Naive thymus-derived CD8-positive, alpha-beta T cell (primary cell): Measurements from ENCODE around the gene CLTCL1. TPM values are rescaled to one million over a fixed set of nuclear protein-coding genes. Genes with fewer than 3 reads are reported as not detected.
A peak's percentile ranks its signal among the peaks of the same experiment; 100 is the strongest.
"Not testable (repeated sequence)": the region's sequence is repeated elsewhere in the genome, so short reads cannot be mapped to it uniquely, and the experiment has no call there.

Experiments
- ATAC-seq, 2 donors: fragments of 150-1000 bp; cut with Tn5 transposase in 1 of 2; sonication (Bioruptor Pico), chemical (Tn5 transposase) in 1 of 2; 1 replicate in 1 of 2; 2 replicates in 1 of 2; pipeline ENCODE4 v1.10.0; 2021; ENCODE audit warnings: mild to moderate bottlenecking in 2 of 2, moderate library complexity in 2 of 2
- POLR2A ChIA-PET: fragments of 350-600 bp; sonication (Branson Sonifier 250); formaldehyde crosslinking; loops from one replicate; lab custom pipeline; 2021; ENCODE audit warnings: antibody characterized with exemption; lab: Charles Lee
- DNase-seq, 10 donors: peaks; one replicate each; pipeline versions ENCODE4 v3.0.0 to v3.0.0-alpha.2; 2020 to 2022
- H3K27ac Mint-ChIP-seq, 10 donors: one replicate each; pipeline ENCODE4 v1.8.0; 2020 to 2022; ENCODE audit warnings: mild to moderate bottlenecking in 10 of 10, mixed read lengths in 10 of 10, moderate library complexity in 4 of 10, inconsistent platforms in 1 of 10
- H3K27me3 Mint-ChIP-seq, 5 donors: one replicate each; pipeline ENCODE4 v1.8.0; 2021 to 2022; ENCODE audit warnings: mixed read lengths in 5 of 5
- H3K36me3 Mint-ChIP-seq, 3 donors: one replicate each; pipeline ENCODE4 v1.8.0; 2020 to 2022; ENCODE audit warnings: mixed read lengths in 3 of 3, mild to moderate bottlenecking in 2 of 3, inconsistent platforms in 1 of 3
- H3K4me1 Mint-ChIP-seq, 4 donors: one replicate each; pipeline ENCODE4 v1.8.0; 2021 to 2022; ENCODE audit warnings: mixed read lengths in 4 of 4
- H3K4me3 Mint-ChIP-seq, 10 donors: one replicate each; pipeline ENCODE4 v1.8.0; 2020 to 2022; ENCODE audit warnings: mild to moderate bottlenecking in 10 of 10, mixed read lengths in 10 of 10, moderate library complexity in 6 of 10, inconsistent platforms in 1 of 10
- H3K9me3 Mint-ChIP-seq, 9 donors: one replicate each; pipeline ENCODE4 v1.8.0; 2020 to 2022; ENCODE audit warnings: mixed read lengths in 9 of 9, mild to moderate bottlenecking in 3 of 9, inconsistent platforms in 1 of 9, moderate library complexity in 1 of 9
- polyA plus RNA-seq, 3 donors: library from polyadenylated mRNA; unstranded; fragments of 300-500 nt; fragmentation: Illumina TruSeq; gene quantifications; one replicate each; pipeline ENCODE4 v1.2.3, GENCODE V29; 2021
- total RNA-seq, 8 experiments: library from RNA in 2 of 8; stranded (reverse) in 2 of 8; gene quantifications; one replicate each; pipeline ENCODE4 v1.2.3 and lab custom pipeline; 2021 to 2026

Gene CLTCL1
- total and polyA plus RNA-seq, 5 experiments from 2014 or later: 0.07 to 2.3 (median 0.61) TPM

DNA sequence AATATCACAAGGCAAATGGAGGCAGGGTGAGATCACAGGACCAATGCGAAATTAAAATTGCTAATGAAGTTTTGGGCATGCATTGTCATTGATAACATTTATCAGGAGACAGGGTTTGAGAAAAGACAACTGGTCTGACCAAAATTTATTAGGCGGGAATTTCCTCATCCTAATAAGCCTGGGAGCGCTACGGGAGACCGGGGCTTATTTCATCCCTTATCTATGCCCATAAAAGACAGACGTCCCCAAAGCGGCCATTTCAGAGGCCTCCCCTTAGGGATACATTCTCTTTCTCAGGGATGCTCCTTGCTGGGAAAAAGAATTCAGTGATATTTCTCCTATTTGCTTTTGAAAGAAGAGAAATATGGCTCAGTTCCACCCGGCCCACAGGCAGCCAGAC lies 28.6 kb upstream of the CLTCL1 start:
- peaks cover 0 to 25% (median 20%) of the 10 kb centered on the region in 3 donors for H3K36me3 Mint-ChIP-seq
- H3K4me1 Mint-ChIP-seq, H3K4me3 Mint-ChIP-seq, DNase-seq, ATAC-seq, POLR2A ChIA-PET, H3K27me3 Mint-ChIP-seq: not testable (repeated sequence)
- peaks cover 0 to 59% (median 18%) of the 10 kb centered on the region in 9 donors for H3K9me3 Mint-ChIP-seq
- peak overlapping the region in 1 of 10 donors; percentile 24 for H3K27ac Mint-ChIP-seq

DNA sequence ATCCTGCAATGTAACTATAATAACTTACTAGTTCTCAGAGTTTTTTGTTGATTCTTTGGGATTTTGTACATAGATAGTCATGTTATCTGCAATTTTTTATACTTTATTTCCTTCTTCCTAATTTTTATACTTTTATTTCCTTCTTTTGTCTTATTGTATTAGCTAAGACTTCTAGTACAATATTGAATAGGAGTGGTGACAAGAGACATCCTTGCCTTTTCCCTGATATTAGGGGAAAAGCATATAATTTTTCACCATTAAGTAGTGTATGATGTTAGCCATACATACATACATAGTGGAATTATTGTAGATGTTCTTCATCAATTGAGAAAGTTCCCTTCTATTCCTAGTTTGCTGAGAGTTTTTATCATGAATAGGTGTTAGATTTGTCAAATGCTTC lies 27.8 kb upstream of the CLTCL1 start:
- POLR2A ChIA-PET: no interaction called here
- no peaks in the 10 kb centered on the region for H3K4me1 Mint-ChIP-seq
- H3K27ac Mint-ChIP-seq: no peak overlapping the region
- ATAC-seq (no peak), DNase-seq (no peak)
- H3K4me3 Mint-ChIP-seq: no peak overlapping the region
- peaks cover 0 to 26% (median 23%) of the 10 kb centered on the region in 3 donors for H3K36me3 Mint-ChIP-seq
- peaks cover 4 to 63% (median 20%) of the 10 kb centered on the region in 9 donors for H3K9me3 Mint-ChIP-seq
- H3K27me3 Mint-ChIP-seq: no peaks in the 10 kb centered on the region

GRCh38 chr22:19317865-19318264 lies 26.3 kb upstream of the CLTCL1 start:
- H3K27ac Mint-ChIP-seq: no peak overlapping the region
- peaks cover 0 to 31% (median 24%) of the 10 kb centered on the region in 3 donors for H3K36me3 Mint-ChIP-seq
- no peaks in the 10 kb centered on the region for H3K27me3 Mint-ChIP-seq
- POLR2A ChIA-PET: no interaction called here
- no peaks in the 10 kb centered on the region for H3K4me1 Mint-ChIP-seq
- DNase-seq: no peak
- peaks cover 9 to 62% (median 23%) of the 10 kb centered on the region in 9 donors for H3K9me3 Mint-ChIP-seq
- H3K4me3 Mint-ChIP-seq: no peak overlapping the region
- ATAC-seq: no peak

GRCh38 chr22:19307872-19308271 lies 16.4 kb upstream of the CLTCL1 start:
- Mint-ChIP-seq H3K27me3 (peaks cover 0 to 4% (median 0%) of the 10 kb centered on the region in 5 donors), H3K4me1 (no peaks in the 10 kb centered on the region), H3K9me3 (peaks cover 0 to 4% (median 0%) of the 10 kb centered on the region in 9 donors), H3K4me3 (no peak overlapping the region), H3K27ac (no peak overlapping the region), H3K36me3 (no peaks in the 10 kb centered on the region)
- DNase-seq (no peak), ATAC-seq (no peak)
- POLR2A ChIA-PET: interaction anchor here (0.6 kb wide), 1 partner anchor 21 kb away, joined by 4 read pairs; no protein-coding TSS in a partner anchor

GRCh38 chr22:19306535-19306934 lies 15.0 kb upstream of the CLTCL1 start:
- POLR2A ChIA-PET, H3K9me3 Mint-ChIP-seq, H3K36me3 Mint-ChIP-seq, H3K4me3 Mint-ChIP-seq, DNase-seq, ATAC-seq, H3K4me1 Mint-ChIP-seq, H3K27ac Mint-ChIP-seq, H3K27me3 Mint-ChIP-seq: not testable (repeated sequence)

- ATAC-seq (no peak), DNase-seq (no peak)
- Mint-ChIP-seq H3K4me3 (no peak overlapping the region), H3K4me1 (no peaks in the 10 kb centered on the region), H3K27ac (no peak overlapping the region), H3K36me3 (no peaks in the 10 kb centered on the region), H3K9me3 (no peaks in the 10 kb centered on the region), H3K27me3 (peaks cover 0 to 4% (median 0%) of the 10 kb centered on the region in 5 donors)
- POLR2A ChIA-PET: no interaction called here
These were observed 13.0 kb upstream of the CLTCL1 start for GRCh38 chr22:19304547-19304946.

- Mint-ChIP-seq H3K4me3 (no peak overlapping the region), H3K27me3 (peaks cover 0 to 2% (median 0%) of the 10 kb centered on the region in 5 donors), H3K27ac (no peak overlapping the region), H3K4me1 (no peaks in the 10 kb centered on the region), H3K9me3 (no peaks in the 10 kb centered on the region), H3K36me3 (no peaks in the 10 kb centered on the region)
- ATAC-seq: no peak
- DNase-seq: no peak
- POLR2A ChIA-PET: no interaction called here
These were observed 12.3 kb upstream of the CLTCL1 start for GRCh38 chr22:19303785-19304184.

DNA sequence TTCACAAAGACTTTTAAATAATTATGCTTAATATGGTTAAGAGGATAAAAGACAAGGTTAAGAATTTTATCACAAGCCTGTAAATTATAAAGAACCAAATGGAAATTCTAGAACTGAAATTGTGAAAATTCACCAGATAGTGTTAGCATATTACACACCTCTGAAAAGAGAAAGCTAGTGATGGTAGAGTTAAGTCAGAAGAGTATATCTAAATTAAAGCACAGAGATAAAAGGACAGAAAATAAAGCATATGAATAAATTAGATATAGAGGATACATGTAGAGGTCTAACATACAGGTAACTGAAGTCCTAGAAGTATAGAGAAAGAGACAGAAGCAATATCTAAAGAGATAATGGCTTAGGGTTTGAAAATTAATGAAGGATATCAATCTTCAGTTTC lies 4.2 kb upstream of the CLTCL1 start:
- H3K27ac Mint-ChIP-seq: no peak overlapping the region
- H3K36me3 Mint-ChIP-seq: no peaks in the 10 kb centered on the region
- H3K4me1 Mint-ChIP-seq: peaks cover 7 to 13% (median 12%) of the 10 kb centered on the region in 4 donors
- no peak for ATAC-seq
- no peak overlapping the region for H3K4me3 Mint-ChIP-seq
- H3K27me3 Mint-ChIP-seq: peaks cover 0 to 2% (median 0%) of the 10 kb centered on the region in 5 donors
- H3K9me3 Mint-ChIP-seq: no peaks in the 10 kb centered on the region
- DNase-seq: no peak
- POLR2A ChIA-PET: no interaction called here

DNA sequence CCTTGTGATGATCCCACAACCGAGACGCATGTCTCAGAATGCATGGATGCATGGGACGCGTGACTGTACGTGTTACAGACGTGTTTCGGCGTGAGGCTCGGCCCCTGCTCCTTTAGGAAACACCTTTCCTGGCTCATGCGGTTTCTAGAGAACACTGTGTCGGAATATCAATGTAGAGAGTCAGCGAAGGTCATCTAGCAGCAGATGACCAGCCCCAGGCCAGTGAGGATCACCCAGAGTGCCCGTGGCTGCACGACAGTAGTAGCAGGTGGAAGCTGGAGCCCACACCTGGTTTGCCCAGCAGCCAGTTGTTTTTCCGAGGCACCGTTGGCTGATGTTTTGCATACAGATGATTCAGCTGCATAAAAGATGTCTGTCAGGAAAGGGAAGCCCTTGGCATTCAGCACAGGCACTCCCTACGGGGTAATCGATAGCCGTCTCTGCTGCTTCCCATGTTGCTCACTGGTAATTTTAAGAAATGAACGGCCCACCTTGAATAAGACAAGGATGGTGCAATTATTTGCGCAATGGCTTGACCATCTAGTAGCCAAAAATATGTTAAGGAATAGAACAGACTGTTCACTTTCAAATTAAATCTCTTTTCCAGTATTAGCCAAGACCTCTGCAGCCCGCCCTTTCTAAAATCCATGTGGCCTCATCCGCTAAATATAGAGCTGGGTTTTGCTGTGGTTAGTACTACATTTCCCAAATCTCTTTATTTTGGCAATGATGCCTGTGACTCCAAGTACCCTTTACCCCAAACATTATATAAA lies 1.1 kb upstream of the CLTCL1 start:
- H3K27ac Mint-ChIP-seq: peak overlapping the region; percentile 29 to 94 (median 86)
- peak overlapping the region; percentile 80 to 96 (median 91) for H3K4me3 Mint-ChIP-seq
- no peaks in the 10 kb centered on the region for H3K9me3 Mint-ChIP-seq
- DNase-seq (peak in 1 of 10 donors; percentile 63), ATAC-seq (no peak)
- H3K4me1 Mint-ChIP-seq: peaks cover 10 to 28% (median 26%) of the 10 kb centered on the region in 4 donors
- POLR2A ChIA-PET: interaction anchor here (0.9 to 1.1 kb wide), 4 partner anchors 69 to 155 kb away, joined by 3 to 5 read pairs (median 4); partner anchors contain the start of genes C22orf39 and SLC25A1
- H3K27me3 Mint-ChIP-seq: peaks cover 2 to 17% (median 10%) of the 10 kb centered on the region in 5 donors
- H3K36me3 Mint-ChIP-seq: no peaks in the 10 kb centered on the region

GRCh38 chr22:19291218-19291579 lies 320 bp downstream of the CLTCL1 start:
- Mint-ChIP-seq H3K4me3 (peak overlapping the region; percentile 76 to 90 (median 85)), H3K9me3 (no peaks in the 10 kb centered on the region), H3K27ac (peak overlapping the region in 7 of 10 donors; percentile 7 to 83 (median 62)), H3K4me1 (peaks cover 10 to 28% (median 26%) of the 10 kb centered on the region in 4 donors), H3K27me3 (peaks cover 13 to 24% (median 17%) of the 10 kb centered on the region in 5 donors), H3K36me3 (no peaks in the 10 kb centered on the region)
- ATAC-seq (peak; percentile 37 to 65), DNase-seq (peak in 7 of 10 donors; percentile 10 to 67 (median 29))
- POLR2A ChIA-PET: interaction anchor here (0.8 kb wide), 1 partner anchor 117 kb away, joined by 3 read pairs; no protein-coding TSS in a partner anchor

GRCh38 chr22:19290400-19291217 lies 910 bp downstream of the CLTCL1 start:
- H3K4me1 Mint-ChIP-seq: peaks cover 10 to 28% (median 26%) of the 10 kb centered on the region in 4 donors
- peaks cover 12 to 24% (median 17%) of the 10 kb centered on the region in 5 donors for H3K27me3 Mint-ChIP-seq
- ATAC-seq (peak in 1 of 2 donors; percentile 29), DNase-seq (peak in 3 of 10 donors; percentile 18 to 33 (median 27))
- H3K36me3 Mint-ChIP-seq: no peaks in the 10 kb centered on the region
- H3K4me3 Mint-ChIP-seq: peak overlapping the region; percentile 76 to 90 (median 85)
- H3K9me3 Mint-ChIP-seq: no peaks in the 10 kb centered on the region
- POLR2A ChIA-PET: no interaction called here
- H3K27ac Mint-ChIP-seq: peak overlapping the region in 8 of 10 donors; percentile 7 to 83 (median 55)

DNA sequence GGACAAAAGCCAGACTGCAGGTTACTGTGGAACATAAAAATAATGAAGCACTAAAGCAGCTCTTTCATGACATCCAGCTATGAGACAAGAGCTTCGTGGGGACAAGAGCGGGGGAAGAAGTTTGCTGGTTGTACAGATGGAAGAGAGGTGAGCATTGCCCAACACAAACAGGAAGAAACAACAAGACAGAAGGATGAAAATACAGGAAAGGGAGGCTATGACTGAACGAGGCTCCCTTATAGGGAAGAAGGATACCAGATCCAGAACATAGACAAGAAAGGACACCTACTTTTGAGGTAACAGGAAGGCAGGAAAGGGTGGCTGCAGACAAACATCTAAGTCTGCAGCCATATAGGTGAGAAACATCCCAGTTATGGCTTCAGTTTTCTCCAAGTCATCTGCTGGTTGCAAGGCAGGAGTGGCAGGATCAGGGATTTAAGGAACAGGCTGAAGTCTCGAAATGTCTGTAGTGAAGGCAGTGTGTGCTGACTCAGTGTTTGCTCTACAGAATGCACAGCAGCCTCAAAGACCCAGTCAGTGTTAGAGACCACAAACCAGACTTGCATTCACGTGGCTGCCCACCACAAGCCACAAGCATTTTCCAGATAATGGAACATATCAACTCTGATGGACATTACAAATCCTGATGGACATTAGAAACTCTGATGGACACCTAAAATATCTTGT lies 1.9 kb downstream of the CLTCL1 start:
- H3K9me3 Mint-ChIP-seq: no peaks in the 10 kb centered on the region
- POLR2A ChIA-PET: no interaction called here
- H3K4me1 Mint-ChIP-seq: peaks cover 10 to 28% (median 26%) of the 10 kb centered on the region in 4 donors
- peak overlapping the region in 1 of 10 donors; percentile 63 for H3K27ac Mint-ChIP-seq
- no peaks in the 10 kb centered on the region for H3K36me3 Mint-ChIP-seq
- DNase-seq (peak in 2 of 10 donors; percentile 8 to 18), ATAC-seq (peak in 1 of 2 donors; percentile 36)
- peaks cover 12 to 24% (median 17%) of the 10 kb centered on the region in 5 donors for H3K27me3 Mint-ChIP-seq
- peak overlapping the region in 6 of 10 donors; percentile 1 to 90 (median 51) for H3K4me3 Mint-ChIP-seq
